ENCODE results near the gene ANK3. TPM values are rescaled to one million over a fixed set of nuclear protein-coding genes. Genes with fewer than 3 reads are reported as not detected.

The ANK3 gene
- polyA plus RNA-seq, 3 donors, result not detected

DNA sequence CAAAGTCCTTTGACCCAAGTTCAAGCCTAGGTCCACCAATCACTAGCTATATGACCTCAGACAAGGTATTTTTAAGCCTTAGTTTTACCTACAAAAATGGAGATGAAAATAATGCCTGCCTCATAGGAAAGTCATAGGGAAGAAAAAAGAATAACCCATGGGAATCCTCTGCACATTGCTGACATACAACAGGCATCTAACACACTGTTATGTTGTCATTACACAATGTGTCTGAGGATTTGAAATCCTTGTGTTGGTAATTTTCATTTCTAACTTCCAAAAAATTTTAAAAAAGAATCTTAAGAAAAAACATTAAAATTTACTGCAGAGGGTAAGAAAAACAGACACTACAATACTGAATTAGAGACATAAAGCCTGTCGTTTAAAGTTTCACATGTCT, 5.7 kb downstream of the ANK3 start:
- Mint-ChIP-seq H3K4me3 (no peak overlapping the region), H3K9me3 (no peaks in the 10 kb centered on the region), H3K27ac (no peak overlapping the region), H3K27me3 (ENCODE audit: low read depth in 3 of 3) (peaks cover 2 to 4% (median 2%) of the 10 kb centered on the region in 3 donors), H3K4me1 (peaks cover 6% of the 10 kb centered on the region), H3K36me3 (no peaks in the 10 kb centered on the region)
- no CpG with 5 or more reads among the region's 1 CpG for WGBS (ENCODE audit: insufficient coverage)
- H3K36me3 ChIP-seq (replicated peaks in 1 of 2; ENCODE audit: control insufficient read depth in 1 of 2, insufficient read depth in 2 of 2, low read length in 2 of 2), result no peaks in the 10 kb centered on the region
- DNase-seq, result no peak
- no peak overlapping the region for H3K9ac ChIP-seq (ENCODE audit: insufficient read depth, low read length, poor library complexity, severe bottlenecking)
- TF ChIP-seq, protein P1, sequence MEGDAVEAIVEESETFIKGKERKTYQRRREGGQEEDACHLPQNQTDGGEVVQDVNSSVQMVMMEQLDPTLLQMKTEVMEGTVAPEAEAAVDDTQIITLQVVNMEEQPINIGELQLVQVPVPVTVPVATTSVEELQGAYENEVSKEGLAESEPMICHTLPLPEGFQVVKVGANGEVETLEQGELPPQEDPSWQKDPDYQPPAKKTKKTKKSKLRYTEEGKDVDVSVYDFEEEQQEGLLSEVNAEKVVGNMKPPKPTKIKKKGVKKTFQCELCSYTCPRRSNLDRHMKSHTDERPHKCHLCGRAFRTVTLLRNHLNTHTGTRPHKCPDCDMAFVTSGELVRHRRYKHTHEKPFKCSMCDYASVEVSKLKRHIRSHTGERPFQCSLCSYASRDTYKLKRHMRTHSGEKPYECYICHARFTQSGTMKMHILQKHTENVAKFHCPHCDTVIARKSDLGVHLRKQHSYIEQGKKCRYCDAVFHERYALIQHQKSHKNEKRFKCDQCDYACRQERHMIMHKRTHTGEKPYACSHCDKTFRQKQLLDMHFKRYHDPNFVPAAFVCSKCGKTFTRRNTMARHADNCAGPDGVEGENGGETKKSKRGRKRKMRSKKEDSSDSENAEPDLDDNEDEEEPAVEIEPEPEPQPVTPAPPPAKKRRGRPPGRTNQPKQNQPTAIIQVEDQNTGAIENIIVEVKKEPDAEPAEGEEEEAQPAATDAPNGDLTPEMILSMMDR (IDR thresholded peaks at IDR 0.05), result no peak
- H3K27ac ChIP-seq (ENCODE audit: low read depth in 1 of 2, low read length in 2 of 2), result no peak overlapping the region
- no peaks in the 10 kb centered on the region for H3K27me3 ChIP-seq (ENCODE audit: control insufficient read depth in 2 of 2, insufficient read depth in 2 of 2, low read length in 2 of 2)
- no peak overlapping the region for H2AFZ ChIP-seq (ENCODE audit: insufficient read depth, low read depth, low read length, poor library complexity, severe bottlenecking)
- no peaks in the 10 kb centered on the region for H3K9me3 ChIP-seq (replicated peaks in 1 of 2; ENCODE audit: control insufficient read depth in 1 of 2, insufficient read depth in 1 of 2, low read length in 2 of 2)
- H3K4me2 ChIP-seq (replicated peaks; ENCODE audit: extremely low read depth, low read length, poor library complexity, severe bottlenecking), result no peak overlapping the region
- intact Hi-C loops (cut with micrococcal nuclease), result no loop called here
- H3K79me2 ChIP-seq (ENCODE audit: insufficient read depth, low read length), result no peaks in the 10 kb centered on the region
- H4K20me1 ChIP-seq (ENCODE audit: insufficient read depth, low read length), result no peaks in the 10 kb centered on the region
- H3K4me3 ChIP-seq (replicated peaks in 1 of 3; ENCODE audit: low read depth in 2 of 3, low read length in 3 of 3), result no peak overlapping the region
- peaks cover 0 to 9% of the 10 kb centered on the region in 2 donors for H3K4me1 ChIP-seq (ENCODE audit: control insufficient read depth in 1 of 2, insufficient read depth in 2 of 2, low read length in 2 of 2)

- Histone ChIP-seq H3K4me1 (ENCODE audit: control insufficient read depth in 1 of 2, insufficient read depth in 2 of 2, low read length in 2 of 2) (no peaks in the 10 kb centered on the region), H3K79me2 (ENCODE audit: insufficient read depth, low read length) (no peaks in the 10 kb centered on the region), H3K4me2 (replicated peaks; ENCODE audit: extremely low read depth, low read length, poor library complexity, severe bottlenecking) (no peak overlapping the region), H3K27ac (ENCODE audit: low read depth in 1 of 2, low read length in 2 of 2) (no peak overlapping the region), H3K9ac (ENCODE audit: insufficient read depth, low read length, poor library complexity, severe bottlenecking) (no peak overlapping the region), H3K9me3 (replicated peaks in 1 of 2; ENCODE audit: control insufficient read depth in 1 of 2, insufficient read depth in 1 of 2, low read length in 2 of 2) (no peaks in the 10 kb centered on the region), H4K20me1 (ENCODE audit: insufficient read depth, low read length) (no peaks in the 10 kb centered on the region), H3K27me3 (ENCODE audit: control insufficient read depth in 2 of 2, insufficient read depth in 2 of 2, low read length in 2 of 2) (no peaks in the 10 kb centered on the region), H3K36me3 (replicated peaks in 1 of 2; ENCODE audit: control insufficient read depth in 1 of 2, insufficient read depth in 2 of 2, low read length in 2 of 2) (no peaks in the 10 kb centered on the region), H3K4me3 (replicated peaks in 1 of 3; ENCODE audit: low read depth in 2 of 3, low read length in 3 of 3) (no peak overlapping the region), H2AFZ (ENCODE audit: insufficient read depth, low read depth, low read length, poor library complexity, severe bottlenecking) (no peak overlapping the region)
- H3K4me3 Mint-ChIP-seq, result no peak overlapping the region
- no peaks in the 10 kb centered on the region for H3K36me3 Mint-ChIP-seq
- TF ChIP-seq, protein P1 (IDR thresholded peaks at IDR 0.05), result no peak
- no peak overlapping the region for H3K27ac Mint-ChIP-seq
- intact Hi-C loops (cut with micrococcal nuclease), result no loop called here
- 88% methylated on average over 1 of the region's 1 CpG for WGBS (ENCODE audit: insufficient coverage)
- no peaks in the 10 kb centered on the region for H3K9me3 Mint-ChIP-seq
- peaks cover 2 to 4% (median 4%) of the 10 kb centered on the region in 3 donors for H3K27me3 Mint-ChIP-seq (ENCODE audit: low read depth in 3 of 3)
- DNase-seq, result no peak
- no peaks in the 10 kb centered on the region for H3K4me1 Mint-ChIP-seq
These were observed 6.6 kb downstream of the ANK3 start for GRCh38 chr10:60382946-60383681.

All from CD14-positive monocyte (primary cell).